Heart left ventricle (tissue), 16 donors: ENCODE results near the gene CXorf49B. TPM values are rescaled to one million over a fixed set of nuclear protein-coding genes. Genes with fewer than 3 reads are reported as not detected.
A peak's percentile ranks its signal among the peaks of the same experiment; 100 is the strongest.
"Not testable (repeated sequence)": the region's sequence is repeated elsewhere in the genome, so short reads cannot be mapped to it uniquely, and the experiment has no call there.

Experiments used
- ATAC-seq, 4 donors: fragments of 200-7000 bp; cut with Tn5 transposase; one replicate each; pipeline ENCODE4 v1.9.1; 2020 to 2022; ENCODE audit warnings: moderate library complexity in 4 of 4, mild to moderate bottlenecking in 3 of 4, moderate number of reproducible peaks in 1 of 4
- DNase-seq, 5 donors: peaks; one replicate each; pipeline ENCODE4 v3.0.0-alpha.2; 2020
- H3K27ac ChIP-seq, 12 donors: fragments of 200-600 bp; sonication (generic) in 4 of 12; one replicate each; pipeline versions ENCODE4 v1.5.0 to v1.8.0; 2016 to 2022; ENCODE audit warnings: mild to moderate bottlenecking in 2 of 12
- H3K27me3 ChIP-seq, 9 donors: fragments of 200-600 bp; sonication (generic) in 2 of 9; one replicate each; pipeline versions ENCODE4 v1.5.1 to v1.8.0; 2016 to 2022; ENCODE audit warnings: mild to moderate bottlenecking in 3 of 9
- H3K36me3 ChIP-seq, 9 donors: fragments of 200-600 bp; sonication (generic) in 2 of 9; one replicate each; pipeline versions ENCODE4 v1.5.0 to v1.8.0; 2018 to 2022; ENCODE audit warnings: mild to moderate bottlenecking in 2 of 9
- H3K4me1 ChIP-seq, 12 donors: fragments of 200-600 bp; sonication (generic) in 4 of 12; one replicate each; pipeline versions ENCODE4 v1.5.0 to v1.8.0; 2016 to 2022; ENCODE audit warnings: mild to moderate bottlenecking in 3 of 12
- H3K4me3 ChIP-seq, 12 donors: fragments of 200-600 bp; sonication (generic) in 4 of 12; one replicate each; pipeline versions ENCODE4 v1.5.0 to v1.8.0; 2017 to 2022; ENCODE audit warnings: mild to moderate bottlenecking in 9 of 12, moderate library complexity in 4 of 12
- H3K9me3 ChIP-seq, 12 donors: fragments of 200-600 bp; sonication (generic) in 4 of 12; one replicate each; pipeline versions ENCODE4 v1.5.0 to v1.8.0; 2016 to 2022; ENCODE audit warnings: mild to moderate bottlenecking in 1 of 12
- WGBS, 4 donors: extraction: QIAGEN DNeasy Blood & Tissue Kit in 2 of 4; methylation state at CpG; one replicate each; pipeline versions ENCODE4 v1.1.5 to v1.1.7; 2013 to 2018; 5-methylcytosine and 5-hydroxymethylcytosine counted together
- intact Hi-C, 10 donors: fragments of 100-400 bp; cut with DNase I; formaldehyde crosslinking; loops; one replicate each; pipeline versions ENCODE4 v1.11.1 to v1.14.2; 2022
- long read RNA-seq, 3 donors: library from polyadenylated mRNA; unstranded; transcript quantifications; one replicate each; pipeline ENCODE4 v2.0.0, GENCODE V29; 2020 to 2021
- polyA plus RNA-seq, 2 donors: library from polyadenylated mRNA; stranded (reverse); fragments of 200-250 nt; gene quantifications; one replicate each; pipeline ENCODE4 v1.2.3, GENCODE V29; 2013
- total RNA-seq, 9 donors: library from RNA; depleted of rRNA in 2 of 9; stranded (reverse); fragments of >200 nt in 2 of 9; fragmentation: NEBNext Ultra II Directional in 3 of 9; extraction: Animal tissue kit (Norgen Biotek cat#: 25700) in 3 of 9; gene quantifications; one replicate each; pipeline versions ENCODE4 v1.1.0 to v1.2.4, GENCODE V29; 2016 to 2023
- donor health status: ischemic (EF 13 %, LVEDD 7.1; RV severe dilation, severe dysfunction).
- donor health status: healthy with polysubstance abuse.
- donor health status: DM: no; HTN: yes; CAD: no.
- donor health status: DM: no; HTN: no; CAD: no.
- donor health status: ischemic (EF 25% LVEDD 6.9; RV normal size, moderate dysfunction).
- donor health status: ischemic (EF 25% LVEDD 5.7; RV mildly dilated, moderate dysfunction).
- donor health status: healthy.
- donor health status: DM: yes; HTN: yes; CAD: no.
- donor health status: ischemic (EF 35%, LVEDD 5.7; RV mildly dilated, moderate dysfunction).
- donor health status: nonischemic (EF 11% LVEDD 7.7; RV severe dilation, severe dysfunction).
- donor health status: DM: yes; HTN: yes; CAD: no.
- donor health status: PGD.
- donor health status: ischemic (EF 29% LVEDD 5.4; RV normal size, mild dysfunction).
- donor health status: nonischemic (EF 23%, LVEDD 6.1; RV moderate dilation, normal function).

Gene CXorf49B
- total RNA-seq = not detected
- polyA plus RNA-seq = not detected
- long read RNA-seq, donor 1 = 0 reads
- long read RNA-seq, donor 2 = 0 reads
- long read RNA-seq, donor 3 = 0 reads

- ATAC-seq, H3K9me3 ChIP-seq, H3K4me3 ChIP-seq, intact Hi-C loops, H3K27ac ChIP-seq, DNase-seq, H3K27me3 ChIP-seq, H3K36me3 ChIP-seq, H3K4me1 ChIP-seq: not testable (repeated sequence)
- WGBS, 4 donors = no CpG with 5 or more reads among the region's 34 CpGs
Observed at GRCh38 chrX:71763049-71763448, at the start of gene CXorf49B. Gene CXorf49B, plus strand, starts transcription at chrX:71763349. Its CDS starts 75 bp downstream, at chrX:71763424.

- H3K4me1 ChIP-seq, ATAC-seq, H3K36me3 ChIP-seq, H3K4me3 ChIP-seq, H3K9me3 ChIP-seq, DNase-seq, H3K27me3 ChIP-seq, H3K27ac ChIP-seq, intact Hi-C loops: not testable (repeated sequence)
- WGBS, 4 donors = no CpG with 5 or more reads among the region's 14 CpGs
Observed at GRCh38 chrX:71714064-71714463, 49.1 kb upstream of the CXorf49B start.

- H3K27me3 ChIP-seq, ATAC-seq, H3K36me3 ChIP-seq, H3K4me3 ChIP-seq, intact Hi-C loops, DNase-seq, H3K9me3 ChIP-seq, H3K27ac ChIP-seq, H3K4me1 ChIP-seq: not testable (repeated sequence)
- whole genome bisulfite sequencing, 4 donors = no CpG with 5 or more reads among the region's 8 CpGs
Observed at GRCh38 chrX:71715551-71715950, 47.6 kb upstream of the CXorf49B start.

- H3K4me1 ChIP-seq, intact Hi-C loops, H3K27me3 ChIP-seq, H3K36me3 ChIP-seq, DNase-seq, H3K4me3 ChIP-seq, H3K9me3 ChIP-seq, H3K27ac ChIP-seq: not testable (repeated sequence)
- no CpG with 5 or more reads among the region's 12 CpGs for WGBS, 4 donors
- peak in 1 of 4 donors; percentile 16 for ATAC-seq
Observed at GRCh38 chrX:71716323-71716722, 46.8 kb upstream of the CXorf49B start.

- H3K27me3 ChIP-seq, ATAC-seq, intact Hi-C loops, H3K9me3 ChIP-seq, H3K4me1 ChIP-seq, H3K27ac ChIP-seq, H3K36me3 ChIP-seq, H3K4me3 ChIP-seq, DNase-seq: not testable (repeated sequence)
- no CpG with 5 or more reads among the region's 30 CpGs for WGBS, 4 donors
Observed at GRCh38 chrX:71718185-71718584, 45.0 kb upstream of the CXorf49B start, which contains the start of gene CXorf49. Gene CXorf49, minus strand, starts transcription at chrX:71718285. Its CDS starts 134 bp downstream, at chrX:71718151.

- peak in 2 of 5 donors; percentile 0 to 4 for DNase-seq
- H3K36me3 ChIP-seq, H3K27me3 ChIP-seq, H3K9me3 ChIP-seq, H3K27ac ChIP-seq, ATAC-seq, H3K4me3 ChIP-seq, intact Hi-C loops, H3K4me1 ChIP-seq: not testable (repeated sequence)
- WGBS, 4 donors = 92% methylated on average over 8 to 10 of the region's 30 CpGs; no CpG with 5 or more reads in 2 of the 4 donors
Observed at GRCh38 chrX:71719195-71719594, 44.0 kb upstream of the CXorf49B start.

GRCh38 chrX:71720289-71720886, 42.8 kb upstream of the CXorf49B start:
- H3K9me3 ChIP-seq, H3K27ac ChIP-seq, H3K4me3 ChIP-seq, H3K4me1 ChIP-seq, intact Hi-C loops, H3K36me3 ChIP-seq, ATAC-seq, H3K27me3 ChIP-seq, DNase-seq: not testable (repeated sequence)
- WGBS, 4 donors = no CpG with 5 or more reads among the region's 20 CpGs

- H3K4me1 ChIP-seq, DNase-seq, H3K36me3 ChIP-seq, H3K27ac ChIP-seq, intact Hi-C loops, H3K9me3 ChIP-seq, H3K4me3 ChIP-seq, H3K27me3 ChIP-seq, ATAC-seq: not testable (repeated sequence)
- WGBS, 4 donors = no CpG with 5 or more reads among the region's 20 CpGs
Observed at GRCh38 chrX:71760688-71761281, 2.4 kb upstream of the CXorf49B start.

GRCh38 chrX:71764832-71765231, 1.7 kb downstream of the CXorf49B start:
- WGBS, 4 donors = no CpG with 5 or more reads among the region's 11 CpGs
- H3K9me3 ChIP-seq, H3K27ac ChIP-seq, intact Hi-C loops, H3K36me3 ChIP-seq, ATAC-seq, H3K4me1 ChIP-seq, H3K27me3 ChIP-seq, DNase-seq, H3K4me3 ChIP-seq: not testable (repeated sequence)

GRCh38 chrX:71765613-71766012, 2.5 kb downstream of the CXorf49B start:
- H3K27ac ChIP-seq, H3K4me3 ChIP-seq, ATAC-seq, DNase-seq, H3K4me1 ChIP-seq, H3K9me3 ChIP-seq, intact Hi-C loops, H3K36me3 ChIP-seq, H3K27me3 ChIP-seq: not testable (repeated sequence)
- no CpG with 5 or more reads among the region's 8 CpGs for WGBS, 4 donors

- no CpG with 5 or more reads among the region's 14 CpGs for WGBS, 4 donors
- H3K9me3 ChIP-seq, DNase-seq, H3K4me1 ChIP-seq, intact Hi-C loops, ATAC-seq, H3K36me3 ChIP-seq, H3K27me3 ChIP-seq, H3K27ac ChIP-seq, H3K4me3 ChIP-seq: not testable (repeated sequence)
Observed at GRCh38 chrX:71767134-71767533, 4.0 kb downstream of the CXorf49B start.
